Smooth muscle cell (in vitro differentiated cells): ENCODE data around the gene MS4A10. TPM values are rescaled to one million over a fixed set of nuclear protein-coding genes. Genes with fewer than 3 reads are reported as not detected.

Experiments used
- DNase-seq: peaks from one replicate; lab custom pipeline; 2025; ENCODE audit not compliant: unreplicated experiment; lab: John Stamatoyannopoulos, UW
- H2AFZ ChIP-seq: fragments of 200-600 bp; sonication (generic); 2 replicates; pipeline ENCODE4 v1.6.0; 2016; ENCODE audit warnings: antibody characterized with exemption, low read depth, mild to moderate bottlenecking
- H3F3A ChIP-seq: fragments of 200-600 bp; sonication (generic); 2 replicates; pipeline ENCODE4 v1.6.0; 2017; ENCODE audit warnings: antibody characterized with exemption, low read depth
- H3K27ac ChIP-seq: fragments of 200-600 bp; sonication (generic); 2 replicates; pipeline ENCODE4 v1.5.1; 2016; ENCODE audit warnings: low read depth, mild to moderate bottlenecking
- H3K27me3 ChIP-seq: fragments of 200-600 bp; sonication (generic); 2 replicates; pipeline ENCODE4 v1.6.1; 2016; ENCODE audit warnings: low read depth, mild to moderate bottlenecking
- H3K36me3 ChIP-seq: fragments of 200-600 bp; sonication (generic); 2 replicates; pipeline ENCODE4 v1.5.1; 2016; ENCODE audit warnings: low read depth
- H3K4me1 ChIP-seq: fragments of 200-600 bp; sonication (generic); 2 replicates; pipeline ENCODE4 v1.5.1; 2016; ENCODE audit warnings: low read depth
- H3K4me2 ChIP-seq: fragments of 200-600 bp; sonication (generic); 2 replicates; pipeline ENCODE4 v1.6.0; 2016; ENCODE audit warnings: mild to moderate bottlenecking
- H3K4me3 ChIP-seq: fragments of 200-600 bp; sonication (generic); 2 replicates; pipeline ENCODE4 v1.5.1; 2016; ENCODE audit warnings: mild to moderate bottlenecking
- H3K79me2 ChIP-seq: fragments of 200-600 bp; sonication (generic); 2 replicates; pipeline ENCODE4 v1.6.0; 2016; ENCODE audit warnings: low read depth, mild to moderate bottlenecking
- H3K9ac ChIP-seq: fragments of 200-600 bp; sonication (generic); 2 replicates; pipeline ENCODE4 v1.6.0; 2016; ENCODE audit warnings: low read depth
- H3K9me3 ChIP-seq: fragments of 200-600 bp; sonication (generic); replicated peaks from 2 replicates; pipeline ENCODE4 v1.5.1; 2016; ENCODE audit warnings: low read depth
- H4K20me1 ChIP-seq: fragments of 200-600 bp; sonication (generic); 2 replicates; pipeline ENCODE4 v1.6.0; 2016; ENCODE audit warnings: low read depth
- WGBS: methylation state at CpG from one replicate; pipeline ENCODE4 v1.1.7; 2016; ENCODE audit warnings: low lambda C conversion rate; 5-methylcytosine and 5-hydroxymethylcytosine counted together
- polyA plus RNA-seq: library from polyadenylated mRNA; unstranded; fragments of >200 nt; fragmentation: Nextera tagmentation; extraction: Ambion mirVana; gene quantifications from 2 replicates; pipeline ENCODE4 v1.2.1, GENCODE V29; 2016
- total RNA-seq: library from RNA; depleted of rRNA; stranded (reverse); fragments of >200 nt; gene quantifications from 2 replicates; pipeline ENCODE4 v1.2.3, GENCODE V29; 2014
- TF ChIP-seq, protein P1 (sequence below): fragments of 200-600 bp; sonication (generic); IDR thresholded peaks from 2 replicates; pipeline ENCODE4 v1.5.1; 2017; ENCODE audit warnings: borderline replicate concordance, mild to moderate bottlenecking, antibody characterized with exemption; ENCODE audit not compliant: insufficient read depth, poor library complexity, severe bottlenecking

MS4A10 gene
- total and polyA plus RNA-seq, 2 experiments from 2014 or later: not detected

DNA sequence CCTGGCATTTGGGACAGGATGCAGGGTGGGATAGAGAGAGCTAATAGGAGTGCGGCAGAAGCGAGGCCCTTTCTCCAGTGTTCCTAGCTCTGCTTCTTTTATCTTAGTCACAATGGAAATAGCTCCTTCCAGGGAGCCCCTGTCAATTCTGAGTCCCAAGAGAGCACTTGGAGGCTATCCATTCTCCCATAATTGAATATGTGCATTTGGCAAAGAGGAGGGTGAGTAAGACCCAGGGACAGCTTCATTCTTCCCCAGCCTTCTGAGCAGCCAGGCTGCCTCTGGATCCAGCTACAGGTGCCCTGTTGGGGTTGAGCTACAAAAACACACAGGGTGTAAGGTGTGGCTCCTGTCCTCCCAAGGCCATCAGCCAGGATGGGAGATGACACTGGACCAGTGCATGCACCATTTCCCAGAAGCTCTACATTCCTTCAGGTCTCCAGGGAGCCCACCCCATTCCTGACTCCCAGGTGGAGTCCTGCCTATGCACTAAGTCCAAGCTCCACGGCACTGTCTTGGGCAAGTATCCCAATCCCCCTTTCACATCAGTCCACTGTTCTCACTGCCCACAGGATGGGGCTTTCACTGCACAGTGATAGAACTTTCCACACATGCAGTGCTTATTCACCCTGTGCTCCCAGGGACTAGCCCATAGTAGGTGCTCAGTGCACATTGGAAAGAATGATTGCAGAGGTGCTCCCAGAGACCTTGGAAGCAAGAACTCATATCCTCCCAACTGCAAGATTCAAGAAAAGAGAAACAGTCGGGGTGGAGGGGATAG lies 6.2 kb downstream of the MS4A10 start:
- no peak overlapping the region for H3K27ac ChIP-seq
- H3K4me3 ChIP-seq: no peak overlapping the region
- no peak overlapping the region for H3K9ac ChIP-seq
- H3K27me3 ChIP-seq: no peaks in the 10 kb centered on the region
- TF ChIP-seq, protein P1, sequence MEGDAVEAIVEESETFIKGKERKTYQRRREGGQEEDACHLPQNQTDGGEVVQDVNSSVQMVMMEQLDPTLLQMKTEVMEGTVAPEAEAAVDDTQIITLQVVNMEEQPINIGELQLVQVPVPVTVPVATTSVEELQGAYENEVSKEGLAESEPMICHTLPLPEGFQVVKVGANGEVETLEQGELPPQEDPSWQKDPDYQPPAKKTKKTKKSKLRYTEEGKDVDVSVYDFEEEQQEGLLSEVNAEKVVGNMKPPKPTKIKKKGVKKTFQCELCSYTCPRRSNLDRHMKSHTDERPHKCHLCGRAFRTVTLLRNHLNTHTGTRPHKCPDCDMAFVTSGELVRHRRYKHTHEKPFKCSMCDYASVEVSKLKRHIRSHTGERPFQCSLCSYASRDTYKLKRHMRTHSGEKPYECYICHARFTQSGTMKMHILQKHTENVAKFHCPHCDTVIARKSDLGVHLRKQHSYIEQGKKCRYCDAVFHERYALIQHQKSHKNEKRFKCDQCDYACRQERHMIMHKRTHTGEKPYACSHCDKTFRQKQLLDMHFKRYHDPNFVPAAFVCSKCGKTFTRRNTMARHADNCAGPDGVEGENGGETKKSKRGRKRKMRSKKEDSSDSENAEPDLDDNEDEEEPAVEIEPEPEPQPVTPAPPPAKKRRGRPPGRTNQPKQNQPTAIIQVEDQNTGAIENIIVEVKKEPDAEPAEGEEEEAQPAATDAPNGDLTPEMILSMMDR: no peak
- H3K79me2 ChIP-seq: no peaks in the 10 kb centered on the region
- H3K4me1 ChIP-seq: no peaks in the 10 kb centered on the region
- H3F3A ChIP-seq: no peaks in the 10 kb centered on the region
- no peak overlapping the region for H2AFZ ChIP-seq
- no peak overlapping the region for H3K4me2 ChIP-seq
- 83% methylated on average over 4 of the region's 4 CpGs for WGBS
- H3K9me3 ChIP-seq: no peaks in the 10 kb centered on the region
- no peaks in the 10 kb centered on the region for H3K36me3 ChIP-seq
- H4K20me1 ChIP-seq: no peaks in the 10 kb centered on the region
- no peak for DNase-seq

DNA sequence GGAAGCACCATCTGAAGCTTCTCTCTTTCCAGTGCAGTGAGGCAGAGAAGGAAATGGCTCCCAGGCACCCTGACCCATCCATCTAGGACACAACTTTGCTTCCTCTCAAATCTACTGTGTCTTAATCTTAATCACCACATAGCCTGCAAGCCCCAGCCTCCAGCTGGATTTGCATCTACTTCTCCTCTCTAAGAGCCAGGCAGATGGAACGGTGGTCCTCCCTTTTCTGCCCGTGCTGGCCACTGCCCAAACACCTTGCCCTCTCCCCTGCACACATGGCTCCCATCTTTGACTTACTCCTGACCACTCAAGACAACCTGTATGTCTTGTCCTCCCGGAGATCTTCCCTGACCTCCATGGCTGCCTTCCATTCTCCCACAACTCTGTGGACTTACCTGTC lies 7.4 kb downstream of the MS4A10 start:
- Histone ChIP-seq H3K36me3 (no peaks in the 10 kb centered on the region), H3F3A (no peaks in the 10 kb centered on the region), H3K4me3 (no peak overlapping the region), H3K79me2 (no peaks in the 10 kb centered on the region), H3K9me3 (no peaks in the 10 kb centered on the region), H3K27ac (no peak overlapping the region), H3K4me1 (no peaks in the 10 kb centered on the region), H3K27me3 (no peaks in the 10 kb centered on the region), H2AFZ (no peak overlapping the region), H4K20me1 (no peaks in the 10 kb centered on the region), H3K9ac (no peak overlapping the region), H3K4me2 (no peak overlapping the region)
- TF ChIP-seq, protein P1: no peak
- WGBS: 70% methylated on average over 3 of the region's 3 CpGs
- DNase-seq: no peak

DNA sequence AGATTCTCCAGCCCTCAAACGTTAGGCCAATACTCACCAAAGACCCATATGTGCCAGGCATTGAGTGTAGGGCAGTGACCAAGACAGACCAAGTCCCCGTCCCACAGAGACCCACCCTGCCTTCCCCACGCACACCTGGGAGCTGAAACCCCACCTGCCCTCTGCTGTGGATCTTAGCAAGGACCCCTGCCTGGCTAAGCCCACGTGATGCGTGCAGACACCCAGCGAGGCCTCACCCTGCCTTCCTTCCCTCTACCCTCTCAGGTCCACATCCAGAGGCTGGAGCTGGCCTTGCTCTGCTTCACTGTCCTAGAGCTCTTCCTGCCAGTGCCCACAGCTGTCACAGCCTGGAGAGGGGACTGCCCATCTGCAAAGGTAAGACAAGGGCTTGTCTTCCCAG lies 10.2 kb downstream of the MS4A10 start:
- no peak overlapping the region for H3K4me3 ChIP-seq
- H3K36me3 ChIP-seq: no peaks in the 10 kb centered on the region
- H3K4me1 ChIP-seq: no peaks in the 10 kb centered on the region
- no peak overlapping the region for H3K27ac ChIP-seq
- no peaks in the 10 kb centered on the region for H3K79me2 ChIP-seq
- H2AFZ ChIP-seq: no peak overlapping the region
- WGBS: 84% methylated on average over 6 of the region's 6 CpGs
- no peaks in the 10 kb centered on the region for H3F3A ChIP-seq
- no peaks in the 10 kb centered on the region for H3K9me3 ChIP-seq
- DNase-seq: no peak
- no peaks in the 10 kb centered on the region for H4K20me1 ChIP-seq
- H3K9ac ChIP-seq: no peak overlapping the region
- peaks cover 10% of the 10 kb centered on the region for H3K27me3 ChIP-seq
- no peak overlapping the region for H3K4me2 ChIP-seq
- TF ChIP-seq, protein P1: no peak
